ENCODE measurements around the gene H2AZ2.

DNA sequence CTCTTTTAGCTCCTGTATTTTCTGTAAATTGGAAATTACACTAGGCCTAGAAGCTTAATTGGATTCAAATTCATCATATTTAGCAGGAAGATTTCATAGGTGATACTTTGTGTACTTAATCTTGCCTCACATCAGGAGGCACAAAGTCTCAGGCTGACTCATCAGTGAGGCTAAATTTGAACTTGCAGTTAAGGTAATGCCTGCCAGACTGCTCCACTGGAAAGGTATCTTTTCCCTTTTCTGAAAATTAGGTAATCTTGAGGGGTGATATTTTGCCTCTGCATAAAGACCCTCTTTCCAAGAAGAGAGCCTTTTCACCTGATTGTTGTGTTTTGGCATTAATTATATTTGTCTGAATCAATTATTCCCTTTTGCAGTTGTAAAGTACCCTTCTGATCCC is 36.8 kb downstream of the H2AZ2 start:
- TF ChIP-seq POLR2A (IDR thresholded peaks at IDR 0.05) (no peak), EP300 (IDR thresholded peaks at IDR 0.05) (no peak), POLR2AphosphoS5 (IDR thresholded peaks at IDR 0.05) (no peak)
- TF ChIP-seq, protein P1, sequence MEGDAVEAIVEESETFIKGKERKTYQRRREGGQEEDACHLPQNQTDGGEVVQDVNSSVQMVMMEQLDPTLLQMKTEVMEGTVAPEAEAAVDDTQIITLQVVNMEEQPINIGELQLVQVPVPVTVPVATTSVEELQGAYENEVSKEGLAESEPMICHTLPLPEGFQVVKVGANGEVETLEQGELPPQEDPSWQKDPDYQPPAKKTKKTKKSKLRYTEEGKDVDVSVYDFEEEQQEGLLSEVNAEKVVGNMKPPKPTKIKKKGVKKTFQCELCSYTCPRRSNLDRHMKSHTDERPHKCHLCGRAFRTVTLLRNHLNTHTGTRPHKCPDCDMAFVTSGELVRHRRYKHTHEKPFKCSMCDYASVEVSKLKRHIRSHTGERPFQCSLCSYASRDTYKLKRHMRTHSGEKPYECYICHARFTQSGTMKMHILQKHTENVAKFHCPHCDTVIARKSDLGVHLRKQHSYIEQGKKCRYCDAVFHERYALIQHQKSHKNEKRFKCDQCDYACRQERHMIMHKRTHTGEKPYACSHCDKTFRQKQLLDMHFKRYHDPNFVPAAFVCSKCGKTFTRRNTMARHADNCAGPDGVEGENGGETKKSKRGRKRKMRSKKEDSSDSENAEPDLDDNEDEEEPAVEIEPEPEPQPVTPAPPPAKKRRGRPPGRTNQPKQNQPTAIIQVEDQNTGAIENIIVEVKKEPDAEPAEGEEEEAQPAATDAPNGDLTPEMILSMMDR (IDR thresholded peaks at IDR 0.05), result no peak

Data from suprapubic skin (tissue), 4 donors.